HG03175 (cell line): ENCODE measurements around the gene TMEM121.
A peak's percentile ranks its signal among the peaks of the same experiment; 100 is the strongest.
"Not testable (repeated sequence)": the region's sequence is repeated elsewhere in the genome, so short reads cannot be mapped to it uniquely, and the experiment has no call there.

Experiments
- ATAC-seq: cut with Tn5 transposase; IDR thresholded peaks from one replicate; pipeline ENCODE4 v1.9.1; 2021; ENCODE audit warnings: mild to moderate bottlenecking, moderate library complexity; ENCODE audit not compliant: unreplicated experiment

Gene TMEM121

GRCh38 chr14:105567164-105568103 is 41.1 kb downstream of the TMEM121 start:
- ATAC-seq: not testable (repeated sequence)

- not testable (repeated sequence) for ATAC-seq
These were observed 41.9 kb downstream of the TMEM121 start for GRCh38 chr14:105568140-105568843.

GRCh38 chr14:105568859-105569766 is 42.7 kb downstream of the TMEM121 start:
- no peak for ATAC-seq

- no peak for ATAC-seq
These were observed 44.1 kb downstream of the TMEM121 start for GRCh38 chr14:105570482-105570881.

GRCh38 chr14:105571181-105571951 is 45.0 kb downstream of the TMEM121 start:
- ATAC-seq: not testable (repeated sequence)

GRCh38 chr14:105572063-105572462 is 45.7 kb downstream of the TMEM121 start:
- ATAC-seq: not testable (repeated sequence)

- ATAC-seq: not testable (repeated sequence)
These were observed 47.5 kb downstream of the TMEM121 start for GRCh38 chr14:105573841-105574240.

GRCh38 chr14:105574411-105574810 is 48.0 kb downstream of the TMEM121 start:
- ATAC-seq: not testable (repeated sequence)

- ATAC-seq: peak; percentile 80
These were observed 48.8 kb downstream of the TMEM121 start for GRCh38 chr14:105575016-105575700.

- ATAC-seq: no peak
These were observed 50.2 kb downstream of the TMEM121 start for GRCh38 chr14:105576525-105577088.

GRCh38 chr14:105577314-105577861 is 51.0 kb downstream of the TMEM121 start:
- ATAC-seq: no peak

GRCh38 chr14:105578070-105578469 is 51.7 kb downstream of the TMEM121 start:
- ATAC-seq: no peak

GRCh38 chr14:105579221-105579620 is 52.8 kb downstream of the TMEM121 start:
- ATAC-seq: not testable (repeated sequence)
